NCI-H2171 treated with DMSO at 0.1 percent for 48 hours (cell line): Measurements from ENCODE around the gene PRKAG2.
A peak's percentile ranks its signal among the peaks of the same experiment; 100 is the strongest.

Source experiments
- DNase-seq: peaks from one replicate; lab custom pipeline; 2025; lab: John Stamatoyannopoulos, UW

Gene PRKAG2

GRCh38 chr7:151725844-151726651, 150.9 kb downstream of the PRKAG2 start:
- peak; percentile 70 for DNase-seq

DNA sequence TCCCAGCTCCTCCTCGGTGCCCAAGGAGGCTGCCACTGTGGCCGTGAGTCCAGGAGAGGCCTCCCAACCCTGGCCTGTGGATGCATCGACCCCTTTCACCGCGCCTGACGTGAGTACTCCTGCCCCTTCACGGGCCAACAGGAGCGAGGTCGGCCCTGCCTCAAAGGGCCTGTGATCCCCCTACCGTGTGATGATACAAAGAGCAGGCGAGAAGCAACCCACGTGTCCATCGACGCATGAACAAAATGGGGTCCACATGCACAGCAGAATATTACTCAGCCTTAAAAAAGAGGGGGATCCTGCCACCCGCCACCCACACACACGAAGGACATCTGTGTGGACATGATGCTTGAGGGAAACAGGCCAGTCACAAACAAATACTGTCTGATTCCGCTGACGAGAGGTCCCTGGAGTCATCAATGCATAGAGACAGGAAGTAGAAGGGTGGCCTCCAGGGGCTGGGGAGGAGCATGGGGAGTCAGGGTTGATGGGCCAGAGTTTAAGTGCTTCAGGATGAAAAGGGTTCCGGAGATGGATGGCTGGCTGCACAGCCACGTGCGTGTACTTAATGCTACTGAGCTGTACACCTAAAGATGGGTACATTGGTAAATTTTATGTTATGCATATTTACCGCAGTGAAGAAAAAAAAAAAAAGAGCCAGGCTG, 151.9 kb downstream of the PRKAG2 start:
- DNase-seq = no peak

GRCh38 chr7:151724250-151724915, 152.5 kb downstream of the PRKAG2 start:
- no peak for DNase-seq

- DNase-seq = no peak
These were observed 153.6 kb downstream of the PRKAG2 start for GRCh38 chr7:151723321-151723720.

DNA sequence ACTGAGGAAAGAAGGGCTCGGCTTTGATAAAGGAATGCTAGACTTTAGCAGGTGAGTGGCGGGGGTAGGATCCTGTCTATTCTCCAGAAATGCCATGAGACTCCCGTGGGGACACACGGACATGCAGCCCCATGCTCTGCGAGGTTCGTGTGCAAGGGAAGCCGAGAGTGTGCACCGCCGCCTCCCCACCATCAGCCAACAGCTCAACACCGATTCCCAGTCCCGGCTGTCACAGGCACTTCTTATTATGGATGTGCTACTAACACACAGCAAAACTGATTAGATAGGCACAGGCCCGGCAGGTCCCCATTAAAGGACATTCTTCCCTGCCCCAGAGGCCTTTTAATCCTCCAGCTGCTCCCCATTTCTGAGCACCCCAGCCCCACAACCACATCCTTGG, 154.4 kb downstream of the PRKAG2 start:
- DNase-seq = no peak

DNA sequence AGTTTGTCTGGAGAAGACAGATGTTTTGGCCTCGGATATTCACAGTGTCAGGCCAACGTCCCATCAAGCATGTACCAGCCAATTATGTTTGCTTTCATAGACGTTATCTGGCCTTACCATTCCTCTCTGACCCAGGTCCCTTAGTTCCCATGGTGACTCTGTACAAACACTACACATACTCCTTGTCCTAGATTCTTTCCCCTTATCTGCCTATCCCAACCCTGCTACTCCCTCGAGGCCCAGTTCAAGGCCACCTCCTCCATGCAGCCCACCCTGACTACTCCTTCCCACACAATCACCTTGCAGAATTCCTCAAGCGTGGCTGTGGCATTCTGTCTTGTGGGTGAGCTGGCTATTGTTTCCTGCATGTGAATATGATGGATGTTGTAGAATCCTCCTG, 155.2 kb downstream of the PRKAG2 start:
- DNase-seq = no peak

DNA sequence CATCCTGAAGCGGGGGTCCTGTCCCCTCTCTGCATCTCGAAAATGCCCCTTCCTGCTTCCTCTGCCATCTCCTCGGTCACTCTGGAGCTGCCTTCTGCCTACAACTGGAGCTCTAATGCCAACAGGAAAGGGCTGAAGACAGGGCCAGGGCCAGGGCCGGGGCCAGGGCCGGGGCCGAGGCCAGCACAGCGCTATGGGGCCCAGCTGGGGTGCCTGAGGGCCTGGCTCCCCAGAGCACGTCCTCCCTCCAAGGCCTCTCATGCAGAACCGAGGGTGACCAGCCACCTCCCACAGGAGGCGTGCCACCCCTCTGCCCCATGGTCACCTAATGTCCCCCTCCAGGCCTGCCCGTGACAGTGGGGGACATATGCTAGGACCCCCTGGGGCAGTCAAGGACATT, 155.7 kb downstream of the PRKAG2 start:
- no peak for DNase-seq

DNA sequence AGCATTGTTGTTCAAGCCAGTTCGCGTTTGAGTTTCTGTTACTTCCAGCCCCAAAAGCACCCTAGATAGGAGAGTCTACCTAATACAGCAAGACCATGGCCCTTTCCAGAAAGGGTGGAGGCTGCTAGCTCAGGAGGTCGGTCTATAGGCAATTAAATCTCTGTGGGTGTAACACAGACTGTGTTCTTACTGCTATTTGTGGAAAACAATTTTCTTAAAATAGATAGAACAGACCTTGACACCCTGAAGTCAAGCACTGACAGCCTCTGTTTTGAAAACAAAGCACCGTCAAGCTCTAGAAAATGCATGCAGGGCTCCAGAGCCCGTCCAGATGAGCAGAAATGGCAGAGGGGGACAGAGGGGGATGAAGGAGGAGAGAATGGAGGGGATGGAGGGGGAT, 156.6 kb downstream of the PRKAG2 start:
- no peak for DNase-seq

DNA sequence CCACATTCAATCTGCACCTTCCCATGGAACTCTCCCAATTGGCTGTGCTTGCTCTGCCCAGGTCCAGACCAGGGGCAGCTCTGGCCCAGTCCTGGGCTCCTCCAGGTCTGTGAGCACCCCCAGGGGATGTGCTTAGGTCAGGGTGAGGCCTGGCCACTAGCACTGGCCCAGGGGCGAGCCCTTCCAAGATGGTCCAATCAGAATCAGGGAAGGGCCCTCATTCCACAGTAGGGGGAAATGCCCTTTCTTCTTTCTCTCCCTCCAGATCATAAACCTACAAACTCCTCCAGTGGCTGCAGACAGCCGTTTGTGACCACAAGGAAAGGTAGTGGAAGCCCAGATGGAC, 157.0 kb downstream of the PRKAG2 start:
- no peak for DNase-seq

- DNase-seq = no peak
These were observed 157.7 kb downstream of the PRKAG2 start for GRCh38 chr7:151719031-151719896.

GRCh38 chr7:151717918-151718317, 159.0 kb downstream of the PRKAG2 start:
- DNase-seq = no peak

GRCh38 chr7:151717415-151717814, 159.5 kb downstream of the PRKAG2 start:
- DNase-seq = no peak

DNA sequence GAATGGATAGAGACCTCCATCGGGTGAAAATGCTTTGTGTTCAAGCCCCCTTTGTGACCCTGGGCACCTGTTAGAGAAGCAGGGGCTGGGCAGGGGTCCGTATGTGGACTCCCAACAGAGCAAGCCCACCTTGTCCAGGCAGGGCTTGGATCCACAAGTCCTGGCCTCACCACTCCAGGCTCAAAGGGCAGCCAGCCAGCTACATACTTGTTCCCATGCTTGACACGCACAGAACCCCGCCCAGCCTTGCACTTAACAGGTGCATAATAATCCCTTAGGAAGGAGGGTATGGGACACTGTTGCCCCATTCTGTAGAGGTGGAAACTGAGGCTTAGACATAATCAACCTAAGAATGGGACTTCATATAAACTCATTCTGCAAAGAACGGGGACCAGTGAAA, 160.6 kb downstream of the PRKAG2 start:
- DNase-seq = no peak

GRCh38 chr7:151715666-151716315, 161.1 kb downstream of the PRKAG2 start:
- DNase-seq = no peak

- no peak for DNase-seq
These were observed 162.7 kb downstream of the PRKAG2 start for GRCh38 chr7:151714201-151714600.

GRCh38 chr7:151712810-151713125, 164.1 kb downstream of the PRKAG2 start:
- DNase-seq = no peak

- peak; percentile 17 for DNase-seq
These were observed 164.8 kb downstream of the PRKAG2 start for GRCh38 chr7:151711906-151712809.

DNA sequence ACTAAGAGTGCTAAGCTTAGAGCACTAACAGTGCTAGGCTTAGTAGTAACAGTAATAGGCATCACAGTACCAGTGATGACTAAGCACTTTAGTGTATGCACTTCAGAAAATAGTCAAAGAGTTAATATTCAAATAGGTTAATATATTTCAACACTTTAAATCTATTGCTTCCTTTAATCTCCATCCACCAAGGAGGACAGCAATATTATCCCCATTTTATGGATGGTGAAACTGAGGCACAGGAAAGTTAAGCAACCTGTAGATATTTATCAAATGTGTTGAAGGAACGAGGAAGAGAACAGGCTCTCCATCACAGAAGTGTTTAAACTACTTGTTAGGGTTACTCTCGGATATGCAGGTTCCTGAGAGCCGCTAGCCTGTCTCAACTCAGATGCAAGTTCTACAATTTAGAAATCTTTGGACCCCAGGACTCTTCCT, 165.5 kb downstream of the PRKAG2 start:
- DNase-seq = no peak

- DNase-seq = no peak
These were observed 166.1 kb downstream of the PRKAG2 start for GRCh38 chr7:151710646-151711434.

DNA sequence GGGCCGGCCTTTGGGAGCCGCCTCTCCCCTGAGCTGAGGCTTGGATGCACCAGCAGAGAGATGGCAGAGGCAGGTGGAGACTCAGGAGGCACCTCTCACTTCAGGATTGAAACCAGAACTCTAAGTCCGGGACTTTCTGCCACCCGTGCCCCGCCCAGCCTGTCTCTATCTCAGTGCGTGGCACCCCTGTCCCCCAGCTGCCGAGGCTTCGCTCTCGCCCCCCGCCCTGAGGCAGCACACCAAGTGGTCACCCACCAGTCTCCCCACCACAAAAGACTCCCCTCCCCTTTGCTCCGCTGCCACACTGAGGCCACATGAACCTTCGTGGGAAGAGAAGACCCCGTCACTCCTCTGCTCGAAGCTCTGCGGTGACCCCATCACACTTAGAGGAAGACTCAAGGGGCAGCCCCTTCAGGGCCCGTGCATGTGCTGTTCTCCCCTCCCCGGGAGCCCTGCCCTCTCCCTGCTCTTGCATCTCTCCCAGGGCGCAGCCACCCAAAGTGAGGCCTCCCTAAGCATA, 166.7 kb downstream of the PRKAG2 start:
- no peak for DNase-seq
